ENCODE measurements around the gene RASSF5. TPM values are rescaled to one million over a fixed set of nuclear protein-coding genes. Genes with fewer than 3 reads are reported as not detected.

The RASSF5 gene
- 2.0 TPM for polyA plus RNA-seq (2012; ENCODE audit: insufficient read length, low read depth)

- TF ChIP-seq POLR2AphosphoS5 (IDR thresholded peaks at IDR 0.05; ENCODE audit: low read depth, low read length) = no peak
- TF ChIP-seq SIN3A (IDR thresholded peaks at IDR 0.05; ENCODE audit: borderline replicate concordance, insufficient read depth, low read length) = no peak
- no peak for TF ChIP-seq TAF1 (IDR thresholded peaks at IDR 0.05; ENCODE audit: borderline replicate concordance, insufficient read depth, low read length)
- no peak for TF ChIP-seq FOXP2 (optimal IDR thresholded peaks at IDR 0.05; ENCODE audit: borderline replicate concordance, extremely low read depth, extremely low read length, insufficient read depth)
- no peak for TF ChIP-seq REST (IDR thresholded peaks at IDR 0.05; ENCODE audit: insufficient read depth in 1 of 2, low read depth in 2 of 2, low read length in 2 of 2)
Observed at GRCh38 chr1:206507284-206508129, at the start of gene RASSF5. RASSF5 (plus strand) TSS chr1:206507531; CDS start chr1:206507603, 72 bp downstream.

GRCh38 chr1:206459703-206460102, 47.6 kb upstream of the RASSF5 start:
- TF ChIP-seq TAF1 (IDR thresholded peaks at IDR 0.05; ENCODE audit: borderline replicate concordance, insufficient read depth, low read length) (no peak), FOXP2 (optimal IDR thresholded peaks at IDR 0.05; ENCODE audit: borderline replicate concordance, extremely low read depth, extremely low read length, insufficient read depth) (no peak), REST (IDR thresholded peaks at IDR 0.05; ENCODE audit: insufficient read depth in 1 of 2, low read depth in 2 of 2, low read length in 2 of 2) (no peak), POLR2AphosphoS5 (IDR thresholded peaks at IDR 0.05; ENCODE audit: low read depth, low read length) (no peak), SIN3A (IDR thresholded peaks at IDR 0.05; ENCODE audit: borderline replicate concordance, insufficient read depth, low read length) (no peak)

- TF ChIP-seq POLR2AphosphoS5 (IDR thresholded peaks at IDR 0.05; ENCODE audit: low read depth, low read length) (no peak), REST (IDR thresholded peaks at IDR 0.05; ENCODE audit: insufficient read depth in 1 of 2, low read depth in 2 of 2, low read length in 2 of 2) (no peak), TAF1 (IDR thresholded peaks at IDR 0.05; ENCODE audit: borderline replicate concordance, insufficient read depth, low read length) (no peak), FOXP2 (optimal IDR thresholded peaks at IDR 0.05; ENCODE audit: borderline replicate concordance, extremely low read depth, extremely low read length, insufficient read depth) (no peak), SIN3A (IDR thresholded peaks at IDR 0.05; ENCODE audit: borderline replicate concordance, insufficient read depth, low read length) (no peak)
Observed at GRCh38 chr1:206460836-206461426, 46.4 kb upstream of the RASSF5 start.

- TF ChIP-seq SIN3A (IDR thresholded peaks at IDR 0.05; ENCODE audit: borderline replicate concordance, insufficient read depth, low read length) = no peak
- no peak for TF ChIP-seq REST (IDR thresholded peaks at IDR 0.05; ENCODE audit: insufficient read depth in 1 of 2, low read depth in 2 of 2, low read length in 2 of 2)
- no peak for TF ChIP-seq FOXP2 (optimal IDR thresholded peaks at IDR 0.05; ENCODE audit: borderline replicate concordance, extremely low read depth, extremely low read length, insufficient read depth)
- TF ChIP-seq POLR2AphosphoS5 (IDR thresholded peaks at IDR 0.05; ENCODE audit: low read depth, low read length) = no peak
- TF ChIP-seq TAF1 (IDR thresholded peaks at IDR 0.05; ENCODE audit: borderline replicate concordance, insufficient read depth, low read length) = no peak
Observed at GRCh38 chr1:206461602-206462455, 45.5 kb upstream of the RASSF5 start.

All from PFSK-1 (cell line).